PC-9 (cell line): Measurements from ENCODE around the gene ZNF672. TPM values are rescaled to one million over a fixed set of nuclear protein-coding genes. Genes with fewer than 3 reads are reported as not detected.
"Not testable (repeated sequence)": the region's sequence is repeated elsewhere in the genome, so short reads cannot be mapped to it uniquely, and the experiment has no call there.

Experiments
- BruUV-seq: library from RNA; stranded (reverse); fragments of 400-500 nt; replicated peaks from 2 replicates; lab custom pipeline; 2021; lab: Mats Ljungman, UMichigan
- CTCF ChIA-PET: fragments of 300-600 bp; sonication (Branson Sonifier 250); formaldehyde crosslinking; loops from one replicate; lab custom pipeline; 2022; ENCODE audit warnings: antibody characterized with exemption; lab: Charles Lee
- POLR2A ChIA-PET: fragments of 300-600 bp; sonication (Branson Sonifier 250); formaldehyde crosslinking; loops from one replicate; lab custom pipeline; 2022; ENCODE audit warnings: antibody characterized with exemption; ENCODE audit not compliant: unreplicated experiment; lab: Charles Lee
- DNase-seq, 2 experiments: peaks; one replicate each; pipeline versions ENCODE4 v3.0.0 to v3.0.0-alpha.2; 2015 to 2022; ENCODE audit warnings: mixed read lengths in 1 of 2
- H2AFZ ChIP-seq: fragments of 200-600 bp; sonication (generic); 2 replicates; pipeline ENCODE4 v1.8.1; 2017; ENCODE audit warnings: antibody characterized with exemption
- H3F3A ChIP-seq: fragments of 200-600 bp; sonication (generic); 2 replicates; pipeline ENCODE4 v1.8.1; 2017; ENCODE audit warnings: antibody characterized with exemption, mild to moderate bottlenecking, low read depth; ENCODE audit not compliant: insufficient read depth
- H3K27ac ChIP-seq: fragments of 200-600 bp; sonication (generic); 2 replicates; pipeline ENCODE4 v1.6.1; 2016; ENCODE audit warnings: mixed run types
- H3K27me3 ChIP-seq: fragments of 200-600 bp; sonication (generic); 2 replicates; pipeline ENCODE4 v1.6.1; 2016; ENCODE audit warnings: low read depth, mixed run types; ENCODE audit not compliant: insufficient read depth
- H3K36me3 ChIP-seq: fragments of 200-600 bp; sonication (generic); 2 replicates; pipeline ENCODE4 v1.6.1; 2016; ENCODE audit warnings: low read depth, mixed run types
- H3K4me1 ChIP-seq: fragments of 200-600 bp; sonication (generic); replicated peaks from 2 replicates; pipeline ENCODE4 v1.6.1; 2016; ENCODE audit warnings: mixed run types; ENCODE audit not compliant: insufficient read depth
- H3K4me2 ChIP-seq: fragments of 200-600 bp; sonication (generic); 2 replicates; pipeline ENCODE4 v1.6.1; 2017; ENCODE audit warnings: mixed run types
- H3K4me3 ChIP-seq: fragments of 200-600 bp; sonication (generic); 2 replicates; pipeline ENCODE4 v1.6.1; 2016; ENCODE audit warnings: mixed run types
- H3K79me2 ChIP-seq: fragments of 200-600 bp; sonication (generic); 2 replicates; pipeline ENCODE4 v1.6.1; 2017; ENCODE audit warnings: low read depth, mixed run types
- H3K9me2 ChIP-seq: fragments of 200-600 bp; sonication (generic); 2 replicates; pipeline ENCODE4 v1.8.1; 2017; ENCODE audit warnings: mild to moderate bottlenecking; ENCODE audit not compliant: insufficient read depth
- H3K9me3 ChIP-seq: fragments of 200-600 bp; sonication (generic); 2 replicates; pipeline ENCODE4 v1.8.1; 2016; ENCODE audit warnings: low read depth; ENCODE audit not compliant: insufficient read depth
- H4K20me1 ChIP-seq: fragments of 200-600 bp; sonication (generic); 2 replicates; pipeline ENCODE4 v1.8.1; 2017; ENCODE audit not compliant: insufficient read depth
- EZH2 ChIP-seq: fragments of 200-600 bp; sonication (generic); IDR thresholded peaks from 2 replicates; pipeline ENCODE4 v1.8.0; 2017; ENCODE audit warnings: antibody characterized with exemption, low read depth
- intact Hi-C: fragments of 100-400 bp; cut with micrococcal nuclease; formaldehyde crosslinking; loops from one replicate; pipeline ENCODE4 v1.10.0; 2022; ENCODE audit not compliant: unreplicated experiment
- total RNA-seq: library from RNA; stranded (reverse); gene quantifications from 2 replicates; pipeline ENCODE4 v1.2.3, GENCODE V29; 2021
- TF ChIP-seq, protein P1 (sequence below): fragments of 200-600 bp; sonication (generic); conservative IDR thresholded peaks from 2 replicates; pipeline ENCODE4 v1.6.1; 2017; ENCODE audit warnings: mixed run types, antibody characterized with exemption, mild to moderate bottlenecking, moderate library complexity

The ZNF672 gene
- total RNA-seq, 1 experiment from 2014 or later = 24.7 TPM

DNA sequence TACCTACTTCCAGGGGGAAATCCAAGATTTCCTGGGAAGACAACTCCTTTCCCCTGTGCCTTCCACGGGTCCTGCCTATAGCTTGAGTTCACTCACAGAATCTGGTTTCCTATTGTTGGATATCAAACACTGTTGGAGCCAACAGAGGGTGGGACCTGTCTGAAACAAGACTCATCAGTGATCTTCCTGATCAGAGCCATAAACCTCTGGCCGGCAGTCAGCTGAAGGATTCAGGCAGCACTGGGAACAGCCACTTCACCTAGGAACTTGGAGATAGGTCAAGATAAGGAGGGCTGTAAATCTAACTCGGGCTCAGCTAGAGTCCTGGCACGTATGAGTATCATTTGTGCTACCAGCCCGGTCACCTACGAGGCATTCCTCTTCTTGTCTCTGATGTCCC, 35.6 kb upstream of the ZNF672 start:
- Histone ChIP-seq H3K4me3 (no peak overlapping the region), H4K20me1 (no peaks in the 10 kb centered on the region), H3K27ac (no peak overlapping the region), H2AFZ (no peak overlapping the region), H3K27me3 (peaks cover 46% of the 10 kb centered on the region; the same call in 1 of the 2 replicates), H3K79me2 (no peaks in the 10 kb centered on the region), H3F3A (no peaks in the 10 kb centered on the region), H3K4me1 (no peaks in the 10 kb centered on the region), H3K4me2 (no peak overlapping the region), H3K9me2 (no peaks in the 10 kb centered on the region), H3K36me3 (no peaks in the 10 kb centered on the region), H3K9me3 (no peaks in the 10 kb centered on the region)
- no TSS peak for BruUV-seq
- CTCF ChIA-PET = no interaction called here
- intact Hi-C loops = no loop called here
- no peak for DNase-seq
- TF ChIP-seq, protein P1, sequence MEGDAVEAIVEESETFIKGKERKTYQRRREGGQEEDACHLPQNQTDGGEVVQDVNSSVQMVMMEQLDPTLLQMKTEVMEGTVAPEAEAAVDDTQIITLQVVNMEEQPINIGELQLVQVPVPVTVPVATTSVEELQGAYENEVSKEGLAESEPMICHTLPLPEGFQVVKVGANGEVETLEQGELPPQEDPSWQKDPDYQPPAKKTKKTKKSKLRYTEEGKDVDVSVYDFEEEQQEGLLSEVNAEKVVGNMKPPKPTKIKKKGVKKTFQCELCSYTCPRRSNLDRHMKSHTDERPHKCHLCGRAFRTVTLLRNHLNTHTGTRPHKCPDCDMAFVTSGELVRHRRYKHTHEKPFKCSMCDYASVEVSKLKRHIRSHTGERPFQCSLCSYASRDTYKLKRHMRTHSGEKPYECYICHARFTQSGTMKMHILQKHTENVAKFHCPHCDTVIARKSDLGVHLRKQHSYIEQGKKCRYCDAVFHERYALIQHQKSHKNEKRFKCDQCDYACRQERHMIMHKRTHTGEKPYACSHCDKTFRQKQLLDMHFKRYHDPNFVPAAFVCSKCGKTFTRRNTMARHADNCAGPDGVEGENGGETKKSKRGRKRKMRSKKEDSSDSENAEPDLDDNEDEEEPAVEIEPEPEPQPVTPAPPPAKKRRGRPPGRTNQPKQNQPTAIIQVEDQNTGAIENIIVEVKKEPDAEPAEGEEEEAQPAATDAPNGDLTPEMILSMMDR = no peak
- no peak for TF ChIP-seq EZH2
- POLR2A ChIA-PET = no interaction called here

GRCh38 chr1:248803501-248803900, 34.5 kb upstream of the ZNF672 start:
- BruUV-seq, H3K4me2 ChIP-seq, H3K27ac ChIP-seq, POLR2A ChIA-PET, H3F3A ChIP-seq, CTCF ChIA-PET, H2AFZ ChIP-seq, DNase-seq, H3K9me3 ChIP-seq, H4K20me1 ChIP-seq, H3K36me3 ChIP-seq, H3K4me3 ChIP-seq, intact Hi-C loops, H3K79me2 ChIP-seq, H3K9me2 ChIP-seq, H3K4me1 ChIP-seq: not testable (repeated sequence)
- peaks cover 35% of the 10 kb centered on the region; the same call in 1 of the 2 replicates for H3K27me3 ChIP-seq

- no peak overlapping the region for H3K4me3 ChIP-seq
- no peaks in the 10 kb centered on the region for H4K20me1 ChIP-seq
- CTCF ChIA-PET = no interaction called here
- no peak overlapping the region for H3K27ac ChIP-seq
- H3K79me2 ChIP-seq = no peaks in the 10 kb centered on the region
- H3K9me2 ChIP-seq = no peaks in the 10 kb centered on the region
- TF ChIP-seq EZH2 = no peak
- TF ChIP-seq, protein P1 = no peak
- peaks cover 26% of the 10 kb centered on the region; the same call in 1 of the 2 replicates for H3K27me3 ChIP-seq
- H3K9me3 ChIP-seq = no peaks in the 10 kb centered on the region
- no peaks in the 10 kb centered on the region for H3K36me3 ChIP-seq
- DNase-seq = no peak
- H3F3A ChIP-seq = no peaks in the 10 kb centered on the region
- POLR2A ChIA-PET = interaction anchor here (1.0 kb wide), 1 partner anchor 21 kb away, joined by 9 read pairs; the partner anchor contains the start of gene SH3BP5L
- no peaks in the 10 kb centered on the region for H3K4me1 ChIP-seq
- H2AFZ ChIP-seq = no peak overlapping the region
- BruUV-seq = no TSS peak
- intact Hi-C loops = no loop called here
- no peak overlapping the region for H3K4me2 ChIP-seq
Measured at GRCh38 chr1:248804771-248805681, 33.0 kb upstream of the ZNF672 start.
